ENCODE measurements around the gene DTNB.

- TF ChIP-seq, protein P1, sequence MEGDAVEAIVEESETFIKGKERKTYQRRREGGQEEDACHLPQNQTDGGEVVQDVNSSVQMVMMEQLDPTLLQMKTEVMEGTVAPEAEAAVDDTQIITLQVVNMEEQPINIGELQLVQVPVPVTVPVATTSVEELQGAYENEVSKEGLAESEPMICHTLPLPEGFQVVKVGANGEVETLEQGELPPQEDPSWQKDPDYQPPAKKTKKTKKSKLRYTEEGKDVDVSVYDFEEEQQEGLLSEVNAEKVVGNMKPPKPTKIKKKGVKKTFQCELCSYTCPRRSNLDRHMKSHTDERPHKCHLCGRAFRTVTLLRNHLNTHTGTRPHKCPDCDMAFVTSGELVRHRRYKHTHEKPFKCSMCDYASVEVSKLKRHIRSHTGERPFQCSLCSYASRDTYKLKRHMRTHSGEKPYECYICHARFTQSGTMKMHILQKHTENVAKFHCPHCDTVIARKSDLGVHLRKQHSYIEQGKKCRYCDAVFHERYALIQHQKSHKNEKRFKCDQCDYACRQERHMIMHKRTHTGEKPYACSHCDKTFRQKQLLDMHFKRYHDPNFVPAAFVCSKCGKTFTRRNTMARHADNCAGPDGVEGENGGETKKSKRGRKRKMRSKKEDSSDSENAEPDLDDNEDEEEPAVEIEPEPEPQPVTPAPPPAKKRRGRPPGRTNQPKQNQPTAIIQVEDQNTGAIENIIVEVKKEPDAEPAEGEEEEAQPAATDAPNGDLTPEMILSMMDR (IDR thresholded peaks at IDR 0.05; ENCODE audit: insufficient read depth, low read length, poor library complexity, severe bottlenecking) = no peak
- no peak for TF ChIP-seq EZH2phosphoT487 (conservative IDR thresholded peaks at IDR 0.05; ENCODE audit: low read length)
These were observed 680 bp downstream of the DTNB start for GRCh38 chr2:25672494-25673299.
